NCI-H1105 treated with DMSO at 0.1 percent for 48 hours (cell line): ENCODE data around the gene SPATA32.
"Not testable (repeated sequence)": the region's sequence is repeated elsewhere in the genome, so short reads cannot be mapped to it uniquely, and the experiment has no call there.

Experiments
- DNase-seq: peaks from one replicate; lab custom pipeline; 2025; lab: John Stamatoyannopoulos, UW

The SPATA32 gene

DNA sequence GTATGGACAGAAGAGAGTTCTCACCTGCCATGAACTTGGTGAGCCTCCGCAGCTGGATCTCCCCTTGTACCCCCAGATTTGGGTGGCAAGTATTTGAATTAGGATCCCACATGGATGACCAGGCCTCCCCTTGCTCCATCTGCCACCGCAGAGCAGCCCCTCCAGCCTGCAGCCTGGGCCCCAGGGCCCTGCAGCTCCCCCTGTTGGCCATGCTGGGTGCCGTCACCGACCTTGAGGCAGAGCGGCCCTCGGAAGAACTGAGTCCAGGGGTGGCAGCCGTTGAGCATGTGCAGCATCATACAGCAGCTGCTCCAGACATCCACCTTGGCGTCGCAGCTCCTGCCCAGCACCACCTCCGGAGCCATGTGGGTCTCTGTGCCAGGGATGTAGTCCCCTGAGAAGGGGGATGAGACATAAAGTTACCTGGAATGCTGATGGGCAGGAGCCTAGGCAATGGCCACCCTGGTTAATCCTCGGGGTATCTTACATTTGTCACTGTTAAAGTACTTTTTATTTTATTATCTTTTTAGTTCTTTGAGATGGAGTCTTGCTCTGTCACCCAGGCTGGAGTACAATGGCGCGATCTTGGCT lies 9.0 kb upstream of the SPATA32 start:
- DNase-seq: no peak

- DNase-seq: no peak
Measured at GRCh38 chr17:45269912-45270311, 8.0 kb upstream of the SPATA32 start.

DNA sequence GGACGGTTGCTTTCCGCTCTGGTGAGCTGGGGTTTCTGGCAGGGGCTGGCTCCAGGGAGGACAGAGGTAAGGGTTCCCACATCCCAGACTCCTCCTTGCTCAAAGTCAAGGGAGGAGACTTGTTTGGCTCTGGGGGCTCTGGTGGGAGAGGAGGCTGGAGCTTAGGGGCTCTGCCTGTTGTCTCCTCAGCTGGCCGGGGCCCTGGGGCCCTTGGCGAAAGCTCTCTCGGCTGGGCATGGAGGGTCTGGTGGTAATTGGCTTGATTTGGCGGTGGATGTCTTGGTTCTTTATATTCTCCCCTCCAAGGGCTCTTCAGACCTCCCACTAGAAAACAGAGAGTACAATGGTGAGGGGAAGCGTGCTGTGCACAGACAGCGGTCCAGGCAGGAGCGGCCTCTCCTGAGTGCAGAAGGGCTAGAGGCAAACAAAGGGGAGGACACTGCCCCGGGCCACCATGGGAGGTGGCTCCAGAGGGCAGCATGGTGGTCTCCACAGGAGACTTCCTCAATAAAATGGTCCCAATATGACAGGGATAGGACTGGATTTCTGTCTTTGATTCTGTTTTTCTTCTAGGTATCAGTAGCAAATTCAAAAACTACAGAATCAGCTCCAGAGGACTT lies 5.7 kb upstream of the SPATA32 start:
- no peak for DNase-seq

- DNase-seq: no peak
Measured at GRCh38 chr17:45266372-45266926, 4.6 kb upstream of the SPATA32 start.

- no peak for DNase-seq
Measured at GRCh38 chr17:45265821-45266220, 3.9 kb upstream of the SPATA32 start.

DNA sequence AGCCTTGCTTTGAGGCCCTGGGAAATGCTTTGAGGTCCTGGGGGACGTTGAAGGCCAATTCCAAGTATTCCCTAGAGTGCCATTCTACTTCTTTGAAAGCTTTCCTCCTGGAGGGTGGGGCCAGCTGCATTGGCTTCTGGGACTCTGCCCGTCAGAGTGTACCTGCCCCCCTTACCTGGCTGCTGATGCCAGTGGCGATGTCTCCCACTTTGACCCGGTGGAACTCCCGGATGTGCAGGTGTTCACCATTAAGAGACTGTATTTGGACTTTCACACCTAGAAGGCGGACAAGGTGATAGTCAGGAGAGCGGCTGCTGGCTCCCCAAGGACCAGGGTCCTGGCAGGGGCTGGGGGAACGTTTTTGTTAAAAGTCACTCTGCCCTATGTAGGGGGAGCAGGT lies 3.1 kb upstream of the SPATA32 start:
- DNase-seq: no peak

DNA sequence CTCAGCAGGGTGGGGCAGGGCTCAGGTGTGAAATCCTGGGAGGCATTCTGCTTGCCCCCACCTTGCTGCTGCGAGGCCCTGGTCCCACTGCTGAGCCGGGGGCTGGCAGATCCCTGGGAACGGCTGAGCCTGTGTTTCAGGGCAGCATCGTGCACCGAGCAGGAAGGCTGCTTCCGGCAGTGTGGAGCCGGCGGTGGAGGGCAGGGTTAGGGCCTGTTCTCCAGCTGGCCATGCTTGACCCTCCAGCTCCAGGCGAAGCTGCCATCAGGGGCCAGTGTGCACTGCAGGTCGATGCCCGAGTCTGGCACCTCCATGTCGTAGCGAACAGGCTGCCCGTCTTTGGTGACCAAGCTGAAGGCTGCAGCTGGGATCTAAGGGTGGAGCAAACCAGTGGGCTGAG lies 2.5 kb upstream of the SPATA32 start:
- DNase-seq: no peak

DNA sequence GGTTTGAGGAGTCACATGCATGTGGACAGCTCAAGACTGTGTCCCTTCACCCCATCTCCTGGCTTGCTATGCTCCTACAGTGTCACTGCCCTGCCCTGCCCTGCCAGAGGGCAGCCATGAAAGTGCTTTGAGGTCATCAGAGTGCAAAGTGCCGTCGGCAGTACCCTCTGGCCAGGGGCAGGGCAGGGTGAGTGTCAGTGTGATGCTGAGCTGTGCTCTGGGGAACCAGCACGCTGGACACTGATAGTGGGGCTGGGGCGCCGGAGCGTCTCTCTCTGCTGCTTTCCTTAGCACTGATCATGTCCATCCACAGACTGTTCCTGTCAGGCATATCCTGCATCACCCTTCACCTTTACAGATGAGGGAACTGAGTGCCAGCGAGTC lies 1.6 kb upstream of the SPATA32 start:
- no peak for DNase-seq

- no peak for DNase-seq
Measured at GRCh38 chr17:45262516-45263476, 902 bp upstream of the SPATA32 start.

GRCh38 chr17:45260204-45260783 lies 1.6 kb downstream of the SPATA32 start:
- DNase-seq: no peak

- no peak for DNase-seq
Measured at GRCh38 chr17:45258981-45259380, 2.9 kb downstream of the SPATA32 start.

- DNase-seq: no peak
Measured at GRCh38 chr17:45257115-45257514, 4.8 kb downstream of the SPATA32 start.

DNA sequence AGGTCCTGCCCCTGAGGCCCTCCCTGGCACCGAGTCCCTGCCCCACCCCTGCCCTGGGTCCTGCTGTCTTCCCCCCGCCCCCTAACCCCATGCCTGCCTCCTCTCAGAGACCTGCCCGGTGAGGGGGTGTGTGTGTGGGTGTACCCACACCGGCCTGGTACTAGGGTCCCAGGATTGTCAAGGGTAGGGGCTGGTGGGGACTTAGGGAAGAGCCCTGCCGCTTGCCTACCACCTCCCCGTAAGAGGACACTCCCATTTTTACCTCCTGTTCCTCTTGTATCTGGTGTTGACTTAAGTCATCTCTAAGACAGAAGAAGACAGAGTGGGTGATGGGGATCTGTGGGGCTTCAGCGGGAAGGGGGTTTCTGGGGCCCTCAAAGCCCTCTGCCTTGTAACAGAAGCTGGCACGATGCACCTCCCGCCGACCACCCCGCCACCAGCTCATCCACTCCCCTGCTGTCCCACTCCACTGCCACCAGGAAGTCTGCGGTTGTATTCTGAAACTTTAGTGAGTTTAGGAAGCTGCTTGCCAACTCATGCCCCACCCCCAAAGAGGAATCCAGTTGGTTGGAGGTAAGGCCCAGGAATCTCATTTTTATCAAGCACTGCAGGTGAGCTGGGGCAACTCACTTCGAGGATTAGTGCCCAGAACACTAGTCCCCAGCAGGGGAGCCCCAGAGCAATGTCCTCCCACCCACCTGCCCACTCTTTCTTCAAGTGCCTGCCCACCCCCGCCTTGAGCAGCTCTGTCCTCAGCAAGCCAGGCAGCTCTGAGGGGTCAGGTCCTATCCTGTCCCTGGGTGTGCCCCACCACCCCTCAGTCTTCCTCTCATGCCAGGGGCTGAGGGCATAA lies 5.6 kb downstream of the SPATA32 start:
- DNase-seq: no peak

- DNase-seq: no peak
Measured at GRCh38 chr17:45255358-45255757, 6.5 kb downstream of the SPATA32 start.

GRCh38 chr17:45253879-45254278 lies 8.0 kb downstream of the SPATA32 start:
- DNase-seq: no peak

GRCh38 chr17:45253237-45253636 lies 8.7 kb downstream of the SPATA32 start:
- not testable (repeated sequence) for DNase-seq

GRCh38 chr17:45251931-45252330 lies 10.0 kb downstream of the SPATA32 start:
- no peak for DNase-seq

- DNase-seq: peak; percentile 43
Measured at GRCh38 chr17:45248132-45248957, 13.5 kb downstream of the SPATA32 start.

DNA sequence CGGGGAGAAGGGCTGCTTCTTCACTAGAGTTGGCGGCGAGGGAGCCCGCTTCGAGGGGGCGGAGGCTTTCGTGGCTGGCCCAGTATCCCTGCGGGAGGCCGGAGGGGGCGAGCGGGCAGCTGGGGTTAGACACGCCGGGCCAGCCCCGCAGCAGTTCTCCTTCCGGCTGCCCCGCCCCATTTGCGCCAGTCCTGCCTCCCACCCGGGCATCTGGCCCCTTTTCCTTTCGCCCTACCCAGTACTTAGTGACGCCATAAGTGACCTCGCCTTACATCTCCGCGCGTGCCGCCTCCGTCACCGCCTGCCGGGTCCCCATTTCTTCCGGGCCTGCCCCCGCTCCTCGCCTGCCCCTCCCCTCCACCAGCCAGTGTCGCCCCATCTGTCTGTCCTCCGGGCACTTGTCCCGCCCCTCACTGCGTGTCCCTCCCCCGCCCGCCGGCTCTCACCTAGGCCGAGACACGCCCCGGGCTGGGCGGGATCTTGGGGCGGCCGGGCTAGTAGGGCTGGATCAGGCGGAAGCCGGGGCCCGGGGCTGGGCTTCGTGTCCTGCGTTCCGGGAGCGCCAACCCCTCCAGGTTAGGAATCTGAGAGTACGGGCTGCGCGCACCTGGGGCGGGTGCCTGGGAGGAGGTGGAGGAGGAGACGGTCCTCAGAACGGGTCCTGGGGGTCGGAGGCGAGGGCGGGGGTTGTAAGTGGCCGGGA lies 14.3 kb downstream of the SPATA32 start:
- DNase-seq: peak; percentile 91
